Pons (tissue), 1 donor: ENCODE results near the gene KLF5.

Experiments used
- DNase-seq: peaks from one replicate; pipeline ENCODE4 v3.0.0-alpha.2; 2016; ENCODE audit warnings: low spot score

The KLF5 gene

GRCh38 chr13:73059460-73060250 lies 850 bp downstream of the KLF5 start:
- DNase-seq = no peak

DNA sequence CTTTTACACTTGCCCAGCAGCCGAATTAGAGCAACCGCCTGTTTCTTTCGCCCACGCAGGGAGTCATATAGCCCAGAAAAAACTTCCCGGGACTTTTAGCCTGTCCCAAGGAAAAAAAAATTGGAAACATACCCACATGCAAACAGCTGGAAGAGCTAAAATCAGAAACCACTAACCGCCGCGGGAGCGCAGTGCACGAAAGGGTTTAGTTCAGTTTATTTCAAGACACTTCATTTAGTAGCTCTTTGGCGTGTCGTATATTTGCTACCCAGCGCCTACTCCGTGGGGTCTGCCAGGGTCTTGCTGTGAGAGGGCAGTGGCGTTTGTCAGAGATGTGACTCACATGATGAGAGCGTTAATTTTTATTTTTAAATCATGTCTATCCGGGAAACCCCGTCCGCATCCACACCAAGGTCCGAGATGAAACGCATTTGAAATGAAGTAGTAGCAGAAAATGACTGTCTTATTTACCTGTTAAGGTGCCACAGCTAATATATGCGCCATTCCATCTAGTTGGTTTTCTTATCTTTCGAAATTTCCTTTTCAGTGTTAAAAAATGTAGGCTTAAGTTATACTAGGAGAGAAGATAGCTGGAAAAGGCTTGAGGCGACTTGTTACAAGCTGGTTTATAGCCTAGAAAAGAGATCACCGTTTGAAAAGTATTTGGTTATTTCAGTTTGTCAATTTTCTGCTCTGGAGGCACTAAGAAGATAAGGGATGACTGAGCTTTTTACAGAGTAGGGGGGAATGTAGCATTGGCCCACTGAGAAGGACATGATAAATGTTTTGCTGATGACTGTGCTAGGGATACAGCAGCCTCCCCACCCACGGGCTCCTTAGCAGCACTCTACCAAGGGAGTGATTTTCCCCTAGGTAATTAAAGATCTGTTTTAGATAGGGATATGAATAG lies 1.7 kb downstream of the KLF5 start:
- no peak for DNase-seq

DNA sequence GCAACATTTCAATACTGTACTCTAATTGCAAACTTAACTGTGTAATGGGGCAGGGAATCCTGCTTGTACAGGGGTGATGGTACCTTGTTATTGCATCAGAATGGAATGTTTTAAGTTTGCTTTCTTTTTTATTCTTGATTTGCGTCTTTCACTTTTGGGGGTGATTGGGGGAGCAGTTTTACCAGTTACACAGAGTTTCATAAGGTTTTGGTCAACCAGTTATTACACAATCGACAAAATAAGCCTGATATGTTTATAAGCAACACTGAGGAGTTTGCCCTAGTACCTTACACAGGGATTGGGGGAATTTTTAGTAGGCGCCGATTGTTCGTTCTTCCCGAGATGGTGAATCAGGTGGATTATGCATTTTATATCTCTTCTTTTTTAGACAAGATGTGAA lies 2.7 kb downstream of the KLF5 start:
- DNase-seq = no peak

GRCh38 chr13:73061876-73062275 lies 3.1 kb downstream of the KLF5 start:
- no peak for DNase-seq

- no peak for DNase-seq
Observed at GRCh38 chr13:73062468-73062867, 3.7 kb downstream of the KLF5 start.

- no peak for DNase-seq
Observed at GRCh38 chr13:73063166-73063565, 4.4 kb downstream of the KLF5 start.

GRCh38 chr13:73065036-73065435 lies 6.2 kb downstream of the KLF5 start:
- DNase-seq = no peak

DNA sequence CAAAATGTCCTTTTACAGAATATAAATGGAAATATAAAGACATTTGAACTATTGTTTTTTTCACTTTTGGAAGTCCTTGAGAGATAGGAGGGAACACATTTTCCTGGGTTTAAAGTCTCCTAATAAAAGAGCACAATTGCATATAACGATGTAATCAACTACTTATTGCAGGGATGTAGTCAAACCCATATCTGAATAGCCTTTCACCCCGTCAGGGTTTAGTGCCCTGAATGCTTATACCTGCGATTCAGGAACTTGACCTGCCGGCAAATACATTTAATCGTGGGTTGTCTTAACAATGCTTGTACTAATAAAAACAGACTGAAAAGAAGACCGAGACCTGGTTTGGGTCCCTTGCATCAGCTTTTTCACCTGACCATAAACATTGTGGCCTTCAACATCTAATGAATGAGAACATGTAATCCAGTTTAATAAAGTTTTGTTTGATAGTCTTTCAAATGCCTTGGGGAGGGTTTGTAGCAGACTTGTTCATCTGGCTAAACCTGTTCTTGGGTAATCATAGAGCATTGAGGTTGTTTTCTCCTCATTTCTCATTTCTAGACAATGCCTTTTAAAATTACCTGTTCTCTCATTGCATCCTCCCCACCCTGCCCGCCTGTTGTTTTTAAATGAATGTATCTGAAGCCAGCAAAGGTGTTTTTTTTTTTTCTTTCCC lies 7.0 kb downstream of the KLF5 start:
- DNase-seq = no peak

DNA sequence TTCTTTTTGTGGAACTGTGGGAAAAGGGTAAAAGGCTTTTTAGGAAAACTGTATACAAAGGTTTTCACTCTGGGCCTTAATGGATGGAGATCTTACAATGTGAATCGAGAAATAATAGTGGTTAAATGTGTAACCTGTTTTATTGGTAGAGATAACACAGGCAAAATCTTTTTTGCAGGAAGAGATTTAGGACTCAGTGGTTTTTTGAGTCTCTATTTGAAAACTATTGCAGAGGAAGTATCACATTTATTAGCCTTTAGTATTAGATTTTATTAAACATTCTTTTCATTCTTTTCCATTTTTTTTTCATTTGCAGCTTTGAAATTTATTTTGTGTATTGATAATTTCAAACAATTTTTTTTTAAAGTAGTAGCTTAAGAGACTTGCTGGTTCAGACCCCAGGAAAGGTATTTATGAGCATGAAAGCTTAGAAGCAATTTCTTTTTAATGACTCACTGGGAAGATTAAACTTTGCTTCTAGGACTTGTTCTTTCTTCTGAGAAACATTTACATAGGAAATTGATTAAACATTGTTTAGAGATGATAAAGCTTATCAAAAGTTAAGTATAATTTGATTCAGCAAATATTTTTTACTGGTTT lies 10.5 kb downstream of the KLF5 start:
- no peak for DNase-seq

GRCh38 chr13:73070451-73071098 lies 11.8 kb downstream of the KLF5 start:
- no peak for DNase-seq

- DNase-seq = no peak
Observed at GRCh38 chr13:73072239-73072900, 13.6 kb downstream of the KLF5 start.

DNA sequence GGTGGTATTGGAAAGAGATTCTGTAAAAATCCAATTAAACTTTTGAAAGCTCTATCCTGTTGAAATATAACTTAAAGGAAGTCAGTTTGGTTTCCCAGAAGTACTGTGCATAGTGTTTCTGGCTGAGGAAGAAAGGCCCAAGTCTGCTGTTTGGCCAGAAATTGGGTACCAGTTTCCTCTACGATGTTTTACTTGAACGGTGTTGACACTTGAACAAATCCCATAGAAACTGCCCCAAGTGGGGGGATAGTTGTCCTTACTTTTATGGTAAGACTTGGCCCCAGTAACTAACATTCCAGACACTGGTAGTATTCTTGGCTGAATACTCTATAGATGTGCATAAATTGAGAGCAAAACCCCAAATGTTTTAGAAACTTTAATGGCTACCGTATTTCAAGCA lies 14.2 kb downstream of the KLF5 start:
- DNase-seq = no peak

DNA sequence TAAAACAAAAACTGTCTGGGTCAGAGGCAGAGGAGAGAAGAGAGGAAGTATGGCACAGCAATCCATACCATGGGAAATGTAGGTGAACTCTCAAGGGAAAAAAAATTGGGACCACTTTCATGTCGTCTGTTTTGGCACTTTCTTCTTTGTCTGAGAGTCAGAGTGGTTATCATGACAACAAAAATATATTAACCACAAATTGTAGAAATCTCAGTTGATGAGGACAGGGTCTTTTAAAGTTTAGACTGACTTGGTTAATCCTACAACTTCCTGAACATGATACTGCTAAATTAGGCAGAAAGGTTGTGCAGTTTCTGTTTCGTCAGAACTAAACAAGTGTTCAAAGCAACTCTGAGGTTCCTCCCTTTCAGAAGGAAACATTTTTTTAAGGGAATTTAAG lies 15.2 kb downstream of the KLF5 start:
- no peak for DNase-seq

GRCh38 chr13:73074926-73075325 lies 16.1 kb downstream of the KLF5 start:
- no peak for DNase-seq

DNA sequence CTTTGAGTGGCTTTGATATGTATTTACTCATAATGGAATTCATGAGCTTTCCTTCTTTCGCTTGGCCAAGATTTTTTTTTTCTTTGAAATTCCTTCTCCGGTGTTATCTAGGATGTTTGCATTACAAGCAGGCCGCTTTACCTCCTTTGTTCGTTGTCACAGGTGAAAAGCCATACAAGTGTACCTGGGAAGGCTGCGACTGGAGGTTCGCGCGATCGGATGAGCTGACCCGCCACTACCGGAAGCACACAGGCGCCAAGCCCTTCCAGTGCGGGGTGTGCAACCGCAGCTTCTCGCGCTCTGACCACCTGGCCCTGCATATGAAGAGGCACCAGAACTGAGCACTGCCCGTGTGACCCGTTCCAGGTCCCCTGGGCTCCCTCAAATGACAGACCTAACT lies 16.7 kb downstream of the KLF5 start:
- DNase-seq = no peak

- no peak for DNase-seq
Observed at GRCh38 chr13:73075954-73076353, 17.1 kb downstream of the KLF5 start.

- DNase-seq = no peak
Observed at GRCh38 chr13:73077865-73078264, 19.1 kb downstream of the KLF5 start.

GRCh38 chr13:73079359-73079758 lies 20.6 kb downstream of the KLF5 start:
- DNase-seq = no peak

DNA sequence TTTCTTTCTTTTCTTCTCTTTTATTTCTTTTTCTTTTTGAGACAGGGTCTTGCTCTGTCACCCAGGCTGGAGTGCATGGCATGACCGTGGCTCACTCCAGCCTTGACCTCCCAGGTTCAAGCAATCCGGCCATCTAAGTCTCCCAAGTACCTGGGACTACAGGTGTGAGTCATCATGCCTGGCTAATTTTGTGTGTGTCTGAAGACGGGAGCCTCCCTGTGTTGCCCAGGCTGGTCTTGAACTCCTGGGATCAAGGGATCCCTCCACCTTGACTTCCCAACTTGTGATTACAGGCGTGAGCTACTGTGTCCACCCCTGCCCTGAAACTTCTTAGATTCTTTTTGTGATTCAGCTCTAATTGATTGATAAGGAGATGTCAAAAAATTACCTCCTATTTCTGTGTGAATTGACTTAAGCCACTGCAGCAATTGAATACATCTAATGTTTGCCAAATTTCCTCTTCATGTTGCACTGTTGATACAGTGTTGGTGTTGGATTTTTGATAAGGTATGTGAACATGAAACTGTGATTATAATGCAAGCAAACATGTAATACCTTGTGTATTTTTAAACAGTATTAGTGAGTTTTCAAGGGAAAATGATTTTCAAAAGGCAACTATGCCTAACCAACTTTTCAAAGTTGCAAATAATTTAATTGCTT lies 22.6 kb downstream of the KLF5 start:
- DNase-seq = no peak

- DNase-seq = no peak
Observed at GRCh38 chr13:73082471-73082870, 23.7 kb downstream of the KLF5 start.

- DNase-seq = no peak
Observed at GRCh38 chr13:73082895-73083294, 24.1 kb downstream of the KLF5 start.
